HepG2 (cell line): ENCODE data around the gene CDK2AP2. TPM values are rescaled to one million over a fixed set of nuclear protein-coding genes. Genes with fewer than 3 reads are reported as not detected.

Experiments
- ATAC-seq: fragments of 200-7000 bp; cut with Tn5 transposase; 3 replicates; pipeline ENCODE4 v1.9.1; 2020; ENCODE audit warnings: mild to moderate bottlenecking, moderate library complexity
- BruUV-seq: library from RNA; stranded (reverse); fragments of 400-500 nt; replicated peaks from 2 replicates; lab custom pipeline; 2021; lab: Mats Ljungman, UMichigan
- CTCF ChIA-PET: fragments of 300-600 bp; formaldehyde crosslinking; extraction: SDS; loops from one replicate; lab custom pipeline; 2021; ENCODE audit warnings: low total read pairs, inconsistent platforms, low intra/inter-chr PET ratio; lab: Yijun Ruan, JAX
- POLR2A ChIA-PET: fragments of 350-600 bp; sonication (Branson Sonifier 250); formaldehyde crosslinking; loops from one replicate; lab custom pipeline; 2020; ENCODE audit warnings: antibody characterized with exemption, inconsistent platforms; lab: Yijun Ruan, JAX
- DNase-seq: peaks from one replicate; pipeline ENCODE4 v3.0.0-alpha.2; 2015; ENCODE audit warnings: low spot score
- FAIRE-seq: peaks from 3 replicates; lab custom pipeline; 2011; peaks lifted over from hg19 to GRCh38; lab: Jason Lieb, UNC
- H2AFZ ChIP-seq: one replicate; pipeline ENCODE4 v1.6.1; 2011; ENCODE audit warnings: low read length, inconsistent platforms
- H3K27ac ChIP-seq: fragments of 300-600 bp; 3 replicates; pipeline ENCODE4 v1.8.0; 2011; ENCODE audit warnings: mixed run types, mild to moderate bottlenecking, mixed read lengths, low read length, inconsistent platforms; ENCODE audit not compliant: insufficient read depth; ENCODE audit errors: extremely low read length
- H3K27me3 ChIP-seq, 2 experiments: fragments of 200-600 bp in 1 of 2; 2 replicates in 1 of 2; 3 replicates in 1 of 2; pipeline versions ENCODE4 v1.6.0 to v1.8.0; 2011; ENCODE audit warnings: low read length in 2 of 2, mild to moderate bottlenecking in 2 of 2, moderate library complexity in 2 of 2, inconsistent platforms in 1 of 2; ENCODE audit not compliant: insufficient read depth in 2 of 2, control insufficient read depth in 1 of 2
- H3K36me3 ChIP-seq, 2 experiments: fragments of 200-600 bp in 1 of 2; replicated peaks in 1 of 2; 2 replicates in 1 of 2; 3 replicates in 1 of 2; pipeline versions ENCODE4 v1.5.1 to v1.8.0; 2011; ENCODE audit warnings: low read length in 2 of 2, inconsistent platforms in 1 of 2; ENCODE audit not compliant: insufficient read depth in 2 of 2, control insufficient read depth in 1 of 2
- H3K4me1 ChIP-seq: 2 replicates; pipeline ENCODE4 v1.5.1; 2012; ENCODE audit warnings: low read length, inconsistent platforms; ENCODE audit not compliant: insufficient read depth
- H3K4me2 ChIP-seq: 2 replicates; pipeline ENCODE4 v1.6.0; 2011; ENCODE audit warnings: low read depth, low read length, inconsistent platforms
- H3K4me3 ChIP-seq, 3 experiments: fragments of 200-600 bp in 1 of 3; sonication (generic), shearing (Covaris generic) in 1 of 3; replicated peaks in 1 of 3; 2 replicates each; pipeline ENCODE4 v1.5.1; 2011 to 2016; ENCODE audit warnings: low read length in 3 of 3, inconsistent platforms in 2 of 3, low read depth in 2 of 3, mild to moderate bottlenecking in 2 of 3, control low read depth in 1 of 3, mixed read lengths in 1 of 3; ENCODE audit not compliant: insufficient read depth in 1 of 3
- H3K79me2 ChIP-seq: one replicate; pipeline ENCODE4 v1.6.1; 2011; ENCODE audit warnings: low read length, inconsistent platforms; ENCODE audit not compliant: insufficient read depth
- H3K9ac ChIP-seq: 2 replicates; pipeline ENCODE4 v1.6.0; 2011; ENCODE audit warnings: mild to moderate bottlenecking, low read depth, low read length, inconsistent platforms; ENCODE audit not compliant: insufficient read depth
- H3K9me3 ChIP-seq: 2 replicates; pipeline ENCODE4 v1.5.1; 2012; ENCODE audit warnings: mild to moderate bottlenecking, low read length
- H4K20me1 ChIP-seq: 2 replicates; pipeline ENCODE4 v1.6.0; 2011; ENCODE audit warnings: inconsistent platforms, mild to moderate bottlenecking, low read length, moderate library complexity; ENCODE audit not compliant: insufficient read depth
- BATF2 ChIP-seq: sonication (generic); formaldehyde crosslinking; IDR thresholded peaks from 2 replicates; pipeline ENCODE4 v1.8.0; 2022; ENCODE audit warnings: mild to moderate bottlenecking, missing genetic modification reagents, moderate library complexity
- CBFB ChIP-seq: sonication (generic); formaldehyde crosslinking; IDR thresholded peaks from 2 replicates; pipeline ENCODE4 v1.4.0; 2020; ENCODE audit warnings: missing genetic modification reagents
- FOXO4 ChIP-seq: sonication (generic); formaldehyde crosslinking; conservative IDR thresholded peaks from 2 replicates; pipeline ENCODE4 v1.8.1; 2023; ENCODE audit warnings: missing genetic modification reagents
- PBX3 ChIP-seq: sonication (generic); formaldehyde crosslinking; IDR thresholded peaks from 2 replicates; pipeline ENCODE4 v1.8.1; 2023; ENCODE audit warnings: missing genetic modification reagents, inconsistent platforms, borderline replicate concordance
- ZNF136 ChIP-seq: sonication (generic); formaldehyde crosslinking; IDR thresholded peaks from 2 replicates; pipeline ENCODE4 v1.8.1; 2022; ENCODE audit warnings: low read depth, mild to moderate bottlenecking, moderate library complexity, missing genetic modification reagents
- ZNF800 ChIP-seq: sonication (generic); formaldehyde crosslinking; IDR thresholded peaks from 2 replicates; pipeline ENCODE4 v1.4.0; 2020; ENCODE audit warnings: missing genetic modification reagents
- WGBS: methylation state at CpG from one replicate; pipeline ENCODE4 v1.1.6; 2017; ENCODE audit warnings: low lambda C conversion rate; 5-methylcytosine and 5-hydroxymethylcytosine counted together
- in situ Hi-C: cut with HindIII; loops from 2 replicates; pipeline ENCODE4 v1.10.0; 2017; ENCODE audit warnings: low pct_unique_long_range_greater_than_20kb; ENCODE audit not compliant: extremely low pct_ligation_motif_present
- intact Hi-C: fragments of 100-400 bp; cut with micrococcal nuclease; formaldehyde crosslinking; loops from one replicate; pipeline ENCODE4 v1.10.0; 2022; ENCODE audit not compliant: unreplicated experiment
- polyA plus RNA-seq, 8 experiments: library from polyadenylated mRNA; depleted of rRNA in 3 of 8; stranded (reverse) in 7 of 8; unstranded in 1 of 8; fragments of >200 nt; fragmentation: Illumina TruSeq in 4 of 8; extraction: Trizol in 4 of 8; gene quantifications; 2 replicates each; pipeline versions ENCODE4 v1.2.1 to v1.2.3, GENCODE V29; 2011 to 2016; ENCODE audit warnings: low read depth in 4 of 8, missing spikeins in 1 of 8, mixed read lengths in 1 of 8; ENCODE audit not compliant: insufficient read depth in 1 of 8
- total RNA-seq, 5 experiments: library from RNA; depleted of rRNA; stranded (reverse); fragments of >200 nt; fragmentation: Illumina TruSeq; extraction: Trizol; gene quantifications; 2 replicates each; pipeline ENCODE4 v1.2.3, GENCODE V29; 2016; ENCODE audit warnings: low read depth in 1 of 5

CDK2AP2 gene
- total and polyA plus RNA-seq, 2 of the 13 experiments (the other 11 are each of a cell fraction or from before 2014, with no cell fraction given) = 15.0 to 23.2 TPM

GRCh38 chr11:67500484-67500821, 7.5 kb downstream of the CDK2AP2 start:
- Histone ChIP-seq H2AFZ (no peak overlapping the region), H3K36me3 (no peaks in the 10 kb centered on the region; a peak in 2 of 5 replicates), H3K4me3 (no peak overlapping the region), H3K9me3 (no peaks in the 10 kb centered on the region), H3K79me2 (no peaks in the 10 kb centered on the region), H3K4me1 (peaks cover 8% of the 10 kb centered on the region; the same call in 1 of the 2 replicates), H3K27ac (no peak overlapping the region), H3K27me3 (no peaks in the 10 kb centered on the region), H4K20me1 (no peaks in the 10 kb centered on the region), H3K4me2 (no peak overlapping the region), H3K9ac (no peak overlapping the region)
- WGBS = 100% methylated on average over 1 of the region's 1 CpG
- in situ Hi-C loops = no loop called here
- ChIA-PET CTCF (no interaction called here), POLR2A (no interaction called here)
- no TSS peak for BruUV-seq
- no peak for FAIRE-seq
- no peak for ATAC-seq
- DNase-seq = no peak
- TF ChIP-seq ZNF800 = no peak
- TF ChIP-seq ZNF136 = no peak
- TF ChIP-seq PBX3 (CRISPR knock-in tag) = no peak
- TF ChIP-seq BATF2 (CRISPR knock-in tag) = no peak
- TF ChIP-seq FOXO4 = no peak
- no peak for TF ChIP-seq CBFB (CRISPR knock-in tag)
- TF ChIP-seq, all 625 proteins: peak for 0
- intact Hi-C loops = no loop called here
